Measurements from ENCODE around the gene FSIP1. TPM values are rescaled to one million over a fixed set of nuclear protein-coding genes. Genes with fewer than 3 reads are reported as not detected.

FSIP1 gene
- total RNA-seq, 1 experiment from 2014 or later: 0.61 TPM

- no peak overlapping the region for H3K27ac Mint-ChIP-seq
- CTCF ChIA-PET: interaction anchor here (0.6 to 3.3 kb wide), 2 partner anchors 87 to 970 kb away, joined by 3 to 26 read pairs; no protein-coding TSS in a partner anchor
- H3K4me1 Mint-ChIP-seq: peaks cover 39% of the 10 kb centered on the region
- no peak overlapping the region for H3K4me3 Mint-ChIP-seq
- POLR2A ChIA-PET: no interaction called here
- H3K9me3 Mint-ChIP-seq: no peaks in the 10 kb centered on the region
- H3K27me3 Mint-ChIP-seq (ENCODE audit: low read depth): no peaks in the 10 kb centered on the region
- ATAC-seq (no peak), DNase-seq (ENCODE audit: low spot score) (no peak)
- TF ChIP-seq ZNF396 (CRISPR knock-in tag; IDR thresholded peaks at IDR 0.05; ENCODE audit: borderline replicate concordance) (no peak), ZNF512 (CRISPR knock-in tag; IDR thresholded peaks at IDR 0.05; ENCODE audit: borderline replicate concordance) (no peak), MLX (CRISPR knock-in tag; IDR thresholded peaks at IDR 0.05) (no peak), EMX1 (CRISPR knock-in tag; IDR thresholded peaks at IDR 0.05) (no peak), CDX4 (CRISPR knock-in tag; IDR thresholded peaks at IDR 0.05; ENCODE audit: borderline replicate concordance) (no peak), ZSCAN18 (CRISPR knock-in tag; IDR thresholded peaks at IDR 0.05) (no peak), MAX (CRISPR knock-in tag; IDR thresholded peaks at IDR 0.05) (no peak), ZNF263 (CRISPR knock-in tag; IDR thresholded peaks at IDR 0.05; ENCODE audit: low read depth) (no peak), GRHL2 (CRISPR knock-in tag; IDR thresholded peaks at IDR 0.05; ENCODE audit: insufficient replicate concordance, severe bottlenecking) (no peak), GTF2I (CRISPR knock-in tag; conservative IDR thresholded peaks at IDR 0.05) (no peak), ZNF416 (CRISPR knock-in tag; IDR thresholded peaks at IDR 0.05) (no peak), ZBTB43 (CRISPR knock-in tag; IDR thresholded peaks at IDR 0.05) (no peak), TP53 (CRISPR knock-in tag; IDR thresholded peaks at IDR 0.05) (no peak)
- H3K36me3 Mint-ChIP-seq: no peaks in the 10 kb centered on the region
Observed at GRCh38 chr15:39669661-39670060, 113.0 kb downstream of the FSIP1 start.

- DNase-seq (ENCODE audit: low spot score) (no peak), ATAC-seq (no peak)
- H3K9me3 Mint-ChIP-seq: no peaks in the 10 kb centered on the region
- H3K4me1 Mint-ChIP-seq: peaks cover 43% of the 10 kb centered on the region
- H3K4me3 Mint-ChIP-seq: no peak overlapping the region
- H3K27me3 Mint-ChIP-seq (ENCODE audit: low read depth): no peaks in the 10 kb centered on the region
- CTCF ChIA-PET: interaction anchor here (3.3 kb wide), 1 partner anchor 88 kb away, joined by 26 read pairs; no protein-coding TSS in a partner anchor
- H3K27ac Mint-ChIP-seq: no peak overlapping the region
- POLR2A ChIA-PET: no interaction called here
- H3K36me3 Mint-ChIP-seq: no peaks in the 10 kb centered on the region
- TF ChIP-seq ATF1 (CRISPR knock-in tag; IDR thresholded peaks at IDR 0.05) (no peak), FOXP4 (CRISPR knock-in tag; IDR thresholded peaks at IDR 0.05) (no peak), CREB1 (CRISPR knock-in tag; IDR thresholded peaks at IDR 0.05) (no peak)
Observed at GRCh38 chr15:39669241-39669640, 113.4 kb downstream of the FSIP1 start.
